ENCODE results near the gene TMEM171. TPM values are rescaled to one million over a fixed set of nuclear protein-coding genes. Genes with fewer than 3 reads are reported as not detected.

The TMEM171 gene
- total and polyA plus RNA-seq, 2 of the 8 experiments (the other 6 are each of a cell fraction or from before 2014, with no cell fraction given) = 1.0 to 2.2 TPM

- no peak for TF ChIP-seq BRCA1 (IDR thresholded peaks at IDR 0.05; ENCODE audit: low read depth, low read length)
- TF ChIP-seq RFX5 (IDR thresholded peaks at IDR 0.05; ENCODE audit: borderline replicate concordance, low read depth, low read length) = no peak
- TF ChIP-seq EZH2 (IDR thresholded peaks at IDR 0.05; ENCODE audit: low read depth, low read length, severe bottlenecking) = no peak
- no peak for TF ChIP-seq CREB1 (IDR thresholded peaks at IDR 0.05)
- TF ChIP-seq SIX5 (IDR thresholded peaks at IDR 0.05; ENCODE audit: low read depth, low read length) = no peak
- no peak for TF ChIP-seq MAFK (IDR thresholded peaks at IDR 0.05; ENCODE audit: low read depth, low read length)
Measured at GRCh38 chr5:73160239-73160671, 39.9 kb downstream of the TMEM171 start (continued).
